HG02571 (cell line): ENCODE measurements around the gene SDK1.

ENCODE experiments used
- ATAC-seq: cut with Tn5 transposase; IDR thresholded peaks from one replicate; pipeline ENCODE4 v1.9.1; 2021; ENCODE audit warnings: mild to moderate bottlenecking, moderate library complexity; ENCODE audit not compliant: unreplicated experiment

SDK1 gene

GRCh38 chr7:3861386-3861785 is 560.3 kb downstream of the SDK1 start:
- ATAC-seq = no peak

DNA sequence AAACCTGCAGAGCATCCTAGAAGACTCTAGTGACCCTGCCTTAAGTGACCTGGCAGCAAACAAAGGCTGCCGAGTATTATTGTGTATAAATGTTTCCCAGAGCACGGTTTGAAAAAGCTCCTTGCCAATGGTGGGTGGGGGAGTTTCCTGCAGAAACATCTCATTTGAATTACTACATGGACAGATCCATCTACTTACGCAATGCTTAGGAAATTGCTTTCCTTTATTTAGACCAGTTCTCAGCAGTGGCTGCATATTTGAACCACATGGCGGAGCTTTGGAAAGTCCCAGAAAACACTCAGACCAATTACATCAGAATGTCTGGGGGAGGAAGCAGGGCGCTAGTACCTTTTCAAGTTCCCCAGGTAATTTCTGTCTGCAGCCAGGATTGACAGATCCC is 560.9 kb downstream of the SDK1 start:
- ATAC-seq = no peak

DNA sequence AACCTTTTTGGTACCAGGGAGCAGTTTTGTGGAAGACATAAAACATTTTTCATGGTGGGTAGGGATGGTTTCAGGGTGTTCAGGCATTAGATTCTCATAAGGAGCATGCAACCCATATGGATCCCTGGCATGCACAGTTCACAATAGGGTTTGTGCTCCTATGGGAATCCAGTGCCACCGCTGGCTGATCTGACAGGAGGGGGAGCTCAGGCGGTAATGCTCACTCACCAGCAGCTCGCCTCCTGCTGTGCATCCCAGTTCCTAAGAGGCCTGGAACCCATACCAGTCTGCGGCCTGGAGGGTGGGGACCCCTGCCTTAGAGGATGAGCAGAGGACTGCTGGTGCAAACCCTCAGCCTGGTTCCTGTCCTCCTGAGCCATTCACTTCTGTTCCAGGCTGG is 561.7 kb downstream of the SDK1 start:
- no peak for ATAC-seq

- no peak for ATAC-seq
Measured at GRCh38 chr7:3866277-3866676, 565.2 kb downstream of the SDK1 start.

DNA sequence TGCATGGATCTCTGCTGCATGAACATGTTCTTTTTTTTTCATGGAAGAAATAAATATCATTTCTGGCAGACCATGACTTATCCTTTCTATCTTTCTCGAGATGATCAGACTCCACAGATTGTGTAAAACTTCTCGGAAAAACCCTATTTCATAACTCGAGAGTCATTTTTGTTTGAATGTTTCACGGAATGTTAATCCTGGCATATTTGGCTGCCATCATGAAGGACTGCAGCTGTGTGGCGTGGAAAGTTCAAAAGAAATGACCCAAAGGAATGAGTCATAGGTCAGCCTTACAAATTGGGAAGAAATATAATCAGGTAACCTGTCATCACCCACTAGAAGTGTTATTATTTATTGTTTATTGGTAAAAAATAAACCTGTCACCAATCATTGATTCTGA is 566.8 kb downstream of the SDK1 start:
- ATAC-seq = no peak

DNA sequence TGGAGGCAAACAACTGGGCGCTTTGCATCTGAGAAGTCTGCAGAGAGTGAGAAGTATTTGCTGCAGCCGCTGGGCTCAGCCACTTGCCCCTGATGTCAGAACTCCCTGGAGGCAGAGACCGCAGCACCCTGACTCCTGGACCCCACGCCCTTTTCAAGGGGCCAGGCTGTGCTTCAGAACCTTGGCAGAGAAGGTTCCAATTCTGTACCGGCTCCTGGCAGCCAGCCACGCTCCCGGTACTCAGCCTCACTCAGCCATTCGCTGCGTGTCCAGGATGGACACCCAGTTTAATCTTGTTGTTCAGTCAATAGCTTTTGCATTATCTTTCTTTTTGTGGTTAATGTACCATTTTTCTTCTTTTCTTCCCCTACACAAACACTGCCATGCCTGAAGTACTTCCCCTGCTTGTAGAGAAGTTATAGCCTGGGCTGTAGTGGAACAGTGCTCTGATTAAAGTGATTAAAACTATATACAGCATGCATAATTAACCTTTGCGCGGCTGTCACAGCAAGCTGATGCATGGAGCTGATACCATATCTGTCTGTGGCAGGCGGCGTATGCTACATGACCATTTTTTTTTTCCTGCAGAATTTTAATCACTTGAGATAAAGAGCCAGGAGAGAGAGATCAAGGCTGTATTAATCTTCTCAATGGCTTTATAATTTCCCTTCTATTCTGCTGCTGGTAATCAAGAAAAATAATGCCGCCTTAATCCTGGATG is 578.5 kb downstream of the SDK1 start:
- ATAC-seq = no peak

DNA sequence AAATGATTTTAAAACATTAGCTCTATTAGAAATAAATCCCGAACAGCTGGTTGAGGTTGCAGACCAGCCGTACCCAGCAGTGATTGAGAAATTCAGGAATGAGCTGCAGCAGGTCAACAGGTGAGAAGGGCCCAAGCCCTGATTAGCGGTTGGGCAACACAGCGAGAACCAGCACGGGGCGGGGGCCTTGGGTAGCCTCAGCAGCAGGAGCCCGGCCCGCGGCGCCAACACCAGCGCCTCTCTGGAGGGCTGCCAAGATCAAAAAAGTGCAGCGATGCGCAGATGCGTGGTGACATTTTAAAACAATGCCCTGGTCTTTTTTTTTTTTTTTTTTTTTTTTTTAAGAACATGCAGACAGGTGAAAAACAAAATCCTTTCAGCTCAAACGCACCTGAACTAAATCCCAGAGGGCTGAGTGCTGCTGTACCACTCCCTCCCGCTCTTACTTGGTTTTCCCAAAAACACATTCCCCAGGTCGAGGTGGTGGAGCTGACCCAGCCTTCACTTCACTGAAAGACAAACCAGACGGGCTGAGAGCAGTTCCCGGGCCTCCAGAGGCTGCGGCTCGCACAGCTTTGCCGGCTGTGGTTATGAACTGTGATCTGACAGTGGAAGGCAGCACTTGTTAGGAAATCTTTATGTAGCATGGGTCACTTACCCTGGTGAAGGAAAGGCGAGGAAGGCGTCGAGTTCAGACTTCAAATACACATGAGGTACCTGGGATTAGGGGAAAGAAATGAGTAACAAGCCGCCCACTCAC is 579.4 kb downstream of the SDK1 start:
- no peak for ATAC-seq

DNA sequence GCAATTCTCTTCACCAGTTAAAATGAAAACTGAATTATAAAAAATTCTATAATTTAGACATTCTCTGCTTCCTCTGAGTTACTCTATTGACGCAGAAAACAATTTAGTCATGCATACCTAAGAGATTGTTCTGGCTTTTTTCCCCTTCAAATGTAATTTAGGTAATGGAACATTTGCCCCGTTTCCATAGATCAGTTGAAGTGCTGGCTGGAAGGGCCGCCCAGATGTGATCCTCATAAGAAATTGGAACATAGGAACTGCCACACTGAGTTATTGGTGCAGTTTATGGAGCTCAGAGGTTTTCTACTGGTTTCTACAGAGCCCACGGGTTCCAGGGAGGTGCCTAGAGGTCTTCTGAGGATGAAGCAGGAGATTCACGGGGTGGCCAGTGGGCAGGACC is 581.7 kb downstream of the SDK1 start:
- no peak for ATAC-seq

DNA sequence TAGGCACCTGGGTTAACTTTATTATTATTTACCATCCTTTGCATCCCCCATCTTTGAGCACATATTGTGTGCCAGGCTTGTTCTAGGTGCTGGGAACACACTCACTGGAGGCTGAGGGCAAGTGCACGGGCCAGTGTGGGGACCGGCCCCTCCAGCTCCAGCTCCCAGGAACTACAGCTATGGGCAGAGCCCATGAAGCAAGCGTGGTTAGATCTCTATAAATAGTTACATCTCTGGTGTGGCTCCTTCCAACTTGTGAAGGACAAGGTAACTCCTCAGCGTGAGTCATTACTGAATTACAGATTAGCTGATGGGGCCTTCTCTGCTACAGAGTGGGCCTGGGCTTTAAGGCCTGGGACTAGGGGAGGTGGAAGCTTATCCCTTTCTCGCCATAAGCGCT is 583.5 kb downstream of the SDK1 start:
- ATAC-seq = no peak

DNA sequence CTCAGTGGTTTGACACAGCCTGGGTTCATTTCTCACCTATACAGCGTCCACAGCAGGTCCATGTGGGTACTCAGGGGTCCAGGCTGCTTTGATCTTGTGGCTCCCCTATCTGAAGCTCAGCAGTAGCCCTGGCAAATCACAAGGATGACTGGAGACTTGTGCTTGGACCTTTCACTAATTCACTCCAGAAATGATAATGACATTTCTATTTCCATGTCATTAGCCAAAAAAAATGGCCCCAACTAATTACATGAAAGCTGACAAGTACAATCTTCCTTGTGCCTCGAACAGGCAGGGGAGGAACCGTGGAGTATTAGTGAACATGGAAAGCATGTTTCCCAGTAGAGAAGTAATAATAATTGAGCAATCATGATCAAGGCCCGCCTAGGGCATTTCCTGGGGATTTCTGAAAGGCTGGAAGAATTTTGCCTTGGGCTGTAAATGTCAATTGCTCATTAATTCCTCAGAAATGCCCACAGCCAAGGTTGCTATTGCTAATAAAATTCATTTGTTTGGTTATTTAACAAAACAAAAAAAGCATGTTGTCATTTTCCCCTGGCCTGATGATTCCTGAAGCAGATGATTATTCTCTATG is 586.1 kb downstream of the SDK1 start:
- ATAC-seq = no peak

GRCh38 chr7:3888096-3888495 is 587.0 kb downstream of the SDK1 start:
- ATAC-seq = no peak

DNA sequence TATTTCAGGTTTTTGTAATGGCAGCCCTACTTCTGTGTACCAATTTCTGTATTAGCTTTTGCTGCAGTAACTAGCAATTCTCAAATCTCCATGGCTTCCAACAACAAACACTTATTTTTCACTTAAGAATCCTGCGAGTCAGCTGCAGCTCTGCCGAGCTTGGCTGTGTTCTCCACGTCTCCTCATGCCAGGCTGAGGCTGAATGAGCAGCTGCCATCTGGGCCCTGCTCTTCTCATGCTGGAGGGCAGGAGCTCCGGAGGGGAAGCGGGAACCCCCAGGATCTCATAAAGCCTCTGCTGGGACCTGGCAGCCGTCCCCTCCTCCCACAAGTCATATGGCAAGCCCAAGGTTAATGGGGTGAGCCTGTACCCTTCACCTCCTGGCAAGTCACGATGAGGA is 591.1 kb downstream of the SDK1 start:
- no peak for ATAC-seq

GRCh38 chr7:3892686-3893085 is 591.6 kb downstream of the SDK1 start:
- ATAC-seq = no peak

GRCh38 chr7:3893151-3893788 is 592.2 kb downstream of the SDK1 start:
- no peak for ATAC-seq

DNA sequence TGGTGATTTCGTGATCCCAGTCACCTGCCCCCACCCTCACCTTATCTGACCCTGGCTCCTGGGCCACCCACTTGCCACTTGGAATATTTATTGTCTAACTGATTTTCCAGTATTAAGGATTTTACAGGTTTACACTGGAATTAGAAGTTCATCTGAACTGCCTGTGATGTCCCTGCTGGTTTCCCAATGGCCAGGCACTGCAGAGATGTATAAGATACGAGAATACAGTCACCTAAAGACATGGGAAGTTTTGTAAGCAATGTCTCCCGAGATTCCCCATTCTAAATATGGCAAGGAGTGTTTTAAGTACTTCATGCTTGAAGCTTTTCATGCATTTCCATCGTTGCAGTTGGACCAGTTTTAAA is 592.7 kb downstream of the SDK1 start:
- ATAC-seq = no peak

DNA sequence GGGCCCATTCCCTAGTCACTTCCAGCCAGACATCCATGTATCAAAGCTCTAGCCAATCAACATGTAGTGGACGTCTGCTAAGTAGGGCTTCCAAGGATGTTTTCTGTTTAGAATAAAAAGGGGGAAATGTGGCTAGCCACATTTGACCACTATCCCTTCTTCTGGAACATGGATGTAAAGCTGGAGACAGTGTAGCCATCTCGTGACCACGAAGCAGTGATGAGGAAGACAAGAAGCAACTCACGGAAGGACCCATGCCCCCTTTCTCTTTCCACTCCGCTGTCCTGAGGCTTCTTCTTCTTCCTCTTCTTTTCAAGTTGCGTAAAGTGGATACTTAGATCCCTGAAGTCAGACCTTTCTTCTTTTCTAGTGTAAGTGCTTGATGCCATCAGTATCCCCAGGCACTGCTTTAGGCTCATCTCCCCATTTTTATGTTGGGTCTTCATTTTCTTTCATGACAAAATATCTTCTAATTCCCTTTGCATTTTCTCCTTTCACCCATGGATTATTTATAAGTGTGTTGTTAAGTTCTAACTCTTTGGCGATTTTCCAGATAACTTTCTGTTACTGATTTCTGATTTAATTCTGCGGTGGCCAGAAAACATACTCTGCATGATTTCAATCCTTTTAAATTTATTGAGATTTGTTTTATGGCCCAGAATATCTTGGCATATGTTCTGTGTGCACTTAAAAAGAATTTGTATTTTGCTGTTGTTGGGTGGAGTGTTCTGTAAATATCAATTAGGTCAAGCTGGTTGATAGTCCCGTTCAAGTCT is 594.5 kb downstream of the SDK1 start:
- no peak for ATAC-seq

DNA sequence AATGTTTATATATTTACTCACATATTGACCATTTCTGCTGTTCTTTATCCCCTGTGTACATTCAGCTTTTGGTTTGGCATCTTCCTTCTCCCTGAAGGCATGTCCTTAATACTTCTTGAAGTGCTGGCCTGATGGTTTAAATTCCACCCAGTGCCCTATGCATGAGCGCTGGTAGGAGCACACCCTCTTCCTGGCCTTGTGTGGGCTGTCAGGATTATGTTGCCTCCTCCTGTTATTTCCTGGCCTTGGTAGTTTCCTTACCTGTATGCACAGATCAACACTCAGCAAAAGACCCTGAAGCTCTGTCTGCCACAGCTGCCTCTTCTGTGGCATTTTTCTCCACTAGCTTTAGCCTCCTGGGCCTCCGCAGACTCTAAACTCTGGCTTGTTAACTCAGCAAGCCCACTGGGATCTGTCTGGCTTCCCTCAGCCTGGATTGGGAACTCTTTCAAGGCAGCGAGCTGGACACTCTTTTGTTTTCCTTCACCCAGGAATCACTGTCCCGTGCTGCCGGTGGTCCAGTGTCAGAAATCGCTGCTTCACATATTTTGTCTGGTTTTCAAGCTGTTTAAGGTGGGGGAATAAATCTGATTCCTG is 595.2 kb downstream of the SDK1 start:
- no peak for ATAC-seq

DNA sequence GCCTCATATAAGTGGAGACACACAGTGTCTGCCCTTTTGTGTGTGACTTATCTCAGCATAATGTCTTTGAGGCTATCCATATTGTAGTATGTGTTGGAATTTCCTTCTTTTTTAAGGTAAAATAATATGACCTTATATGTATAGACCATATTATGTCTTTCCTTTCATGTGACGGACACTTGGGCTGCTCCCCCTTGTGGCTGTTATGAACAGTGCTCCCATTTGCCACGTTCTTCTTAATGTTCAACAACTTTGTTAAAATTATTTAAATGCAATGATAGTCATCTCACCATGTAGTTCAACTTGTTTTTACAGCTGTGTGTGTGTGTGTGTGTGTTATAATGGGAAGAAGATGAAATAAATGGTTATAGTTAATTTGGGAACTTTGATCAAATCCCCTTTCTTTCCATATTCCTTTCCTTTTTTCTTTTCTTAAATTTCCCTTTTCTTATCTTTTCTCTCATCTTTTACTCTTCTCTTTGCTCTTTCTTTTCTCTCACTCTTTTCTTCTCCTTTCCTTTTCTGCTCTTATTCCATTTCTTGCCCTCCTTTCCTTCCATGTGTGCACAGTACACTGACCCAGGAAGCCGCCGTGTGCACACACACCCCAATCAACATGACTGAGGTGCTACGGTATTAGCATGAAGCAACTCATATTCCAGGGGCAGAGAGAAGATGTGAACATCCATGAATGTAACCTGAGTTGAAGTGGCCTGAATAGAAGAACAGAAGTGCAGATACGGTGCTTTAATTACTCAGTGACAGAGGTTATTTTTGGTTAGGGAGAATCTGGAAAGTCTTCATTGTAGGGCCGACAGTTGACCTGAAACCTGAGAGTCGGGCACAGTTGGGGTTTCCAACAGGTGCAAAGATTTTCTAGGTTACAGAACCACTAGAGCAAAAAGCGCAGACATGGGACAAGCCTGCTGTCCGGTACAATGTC is 596.6 kb downstream of the SDK1 start:
- ATAC-seq = no peak

DNA sequence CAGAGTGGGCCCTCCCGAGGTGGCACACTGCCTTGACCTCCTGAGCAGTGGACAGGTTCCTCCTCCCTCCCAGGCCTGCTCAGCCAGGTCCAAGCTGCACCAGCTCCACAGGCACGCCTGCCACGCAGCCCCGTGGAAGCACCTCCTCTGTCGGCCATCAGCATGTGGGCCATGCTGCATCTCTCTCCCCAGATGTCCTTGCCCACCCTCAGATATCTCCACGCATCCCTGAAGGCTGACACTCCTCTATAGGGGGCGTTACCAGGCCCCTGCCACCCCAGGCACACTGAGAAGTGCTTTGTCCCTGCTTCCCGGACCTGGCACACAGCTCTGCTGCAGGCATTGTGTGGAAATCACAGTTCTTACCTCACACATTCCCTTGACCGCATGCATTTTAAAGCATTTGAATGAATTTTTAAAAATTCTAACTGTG is 598.5 kb downstream of the SDK1 start:
- ATAC-seq = no peak

- ATAC-seq = no peak
Measured at GRCh38 chr7:3908153-3908552, 607.1 kb downstream of the SDK1 start.
